Measurements from ENCODE around the gene MYLK.

- TF ChIP-seq CTCF (IDR thresholded peaks at IDR 0.05; ENCODE audit: poor library complexity) (no peak), EZH2 (IDR thresholded peaks at IDR 0.05; ENCODE audit: borderline replicate concordance) (no peak)
These were observed 245.0 kb downstream of the MYLK start for GRCh38 chr3:123638936-123639689.
